HFFc6 (cell line): ENCODE results near the gene CEBPA. TPM values are rescaled to one million over a fixed set of nuclear protein-coding genes. Genes with fewer than 3 reads are reported as not detected.

Source experiments
- DNase-seq: peaks from one replicate; pipeline ENCODE4 v3.0.0-alpha.2; 2018
- H3K27ac Mint-ChIP-seq: 2 replicates; pipeline ENCODE4 v1.8.0; 2020; ENCODE audit warnings: mild to moderate bottlenecking, mixed read lengths
- H3K27me3 Mint-ChIP-seq: 2 replicates; pipeline ENCODE4 v1.8.0; 2021; ENCODE audit warnings: mild to moderate bottlenecking, moderate library complexity, mixed read lengths; ENCODE audit not compliant: insufficient read depth
- H3K36me3 Mint-ChIP-seq: 2 replicates; pipeline ENCODE4 v1.8.0; 2021; ENCODE audit warnings: low read depth, mixed read lengths
- H3K4me1 Mint-ChIP-seq: 2 replicates; pipeline ENCODE4 v1.8.0; 2020; ENCODE audit warnings: low read depth, mixed read lengths
- H3K4me3 Mint-ChIP-seq: 2 replicates; pipeline ENCODE4 v1.8.0; 2020; ENCODE audit warnings: mild to moderate bottlenecking, moderate library complexity, mixed read lengths
- H3K9me3 Mint-ChIP-seq: 2 replicates; pipeline ENCODE4 v1.8.0; 2020; ENCODE audit warnings: mild to moderate bottlenecking, mixed read lengths
- CTCF ChIP-seq: fragments of 200-600 bp; sonication (generic); IDR thresholded peaks from 2 replicates; pipeline ENCODE4 v1.5.0; 2021; ENCODE audit warnings: antibody characterized with exemption, mild to moderate bottlenecking
- total RNA-seq, 6 experiments: library from RNA; stranded (reverse); fragmentation: NEBNext Ultra II Directional; extraction: Animal tissue kit (Norgen Biotek cat#: 25700); gene quantifications; 2 replicates in 1 of 6; 3 replicates in 5 of 6; pipeline ENCODE4 v1.2.3, GENCODE V29; 2021

Gene CEBPA
- total RNA-seq, 6 experiments from 2014 or later, result 0.12 to 0.24 (median 0.14) TPM; not detected in 1

GRCh38 chr19:33266974-33267484, 35.3 kb downstream of the CEBPA start:
- no peak for TF ChIP-seq CTCF
- Mint-ChIP-seq H3K36me3 (no peaks in the 10 kb centered on the region), H3K27ac (no peak overlapping the region), H3K9me3 (no peaks in the 10 kb centered on the region), H3K4me3 (no peak overlapping the region), H3K4me1 (no peaks in the 10 kb centered on the region), H3K27me3 (peaks cover 36% of the 10 kb centered on the region)
- DNase-seq, result no peak

GRCh38 chr19:33264881-33265445, 37.4 kb downstream of the CEBPA start:
- no peak for DNase-seq
- H3K9me3 Mint-ChIP-seq, result no peaks in the 10 kb centered on the region
- no peak overlapping the region for H3K4me3 Mint-ChIP-seq
- H3K36me3 Mint-ChIP-seq, result no peaks in the 10 kb centered on the region
- H3K27ac Mint-ChIP-seq, result no peak overlapping the region
- H3K27me3 Mint-ChIP-seq, result peaks cover 37% of the 10 kb centered on the region
- TF ChIP-seq CTCF, result no peak
- H3K4me1 Mint-ChIP-seq, result no peaks in the 10 kb centered on the region

GRCh38 chr19:33263325-33264023, 38.9 kb downstream of the CEBPA start:
- Mint-ChIP-seq H3K9me3 (no peaks in the 10 kb centered on the region), H3K4me1 (peaks cover 5% of the 10 kb centered on the region; the same call in 1 of the 2 replicates), H3K27me3 (peaks cover 39% of the 10 kb centered on the region), H3K27ac (no peak overlapping the region), H3K4me3 (no peak overlapping the region), H3K36me3 (no peaks in the 10 kb centered on the region)
- TF ChIP-seq CTCF, result no peak
- no peak for DNase-seq

- peaks cover 29% of the 10 kb centered on the region for H3K27me3 Mint-ChIP-seq
These were observed 40.7 kb downstream of the CEBPA start for GRCh38 chr19:33261511-33262189.

More at GRCh38 chr19:33261511-33262189, 40.7 kb downstream of the CEBPA start:
- H3K4me3 Mint-ChIP-seq, result no peak overlapping the region
- peaks cover 5% of the 10 kb centered on the region; the same call in 1 of the 2 replicates for H3K4me1 Mint-ChIP-seq
- H3K9me3 Mint-ChIP-seq, result peaks cover 6% of the 10 kb centered on the region; the same call in 1 of the 2 replicates
- no peak overlapping the region for H3K27ac Mint-ChIP-seq
- no peak for DNase-seq
- no peak for TF ChIP-seq CTCF
- no peaks in the 10 kb centered on the region for H3K36me3 Mint-ChIP-seq
